Measurements from ENCODE around the gene CZIB.
"Not testable (repeated sequence)": the region's sequence is repeated elsewhere in the genome, so short reads cannot be mapped to it uniquely, and the experiment has no call there.

CZIB gene

DNA sequence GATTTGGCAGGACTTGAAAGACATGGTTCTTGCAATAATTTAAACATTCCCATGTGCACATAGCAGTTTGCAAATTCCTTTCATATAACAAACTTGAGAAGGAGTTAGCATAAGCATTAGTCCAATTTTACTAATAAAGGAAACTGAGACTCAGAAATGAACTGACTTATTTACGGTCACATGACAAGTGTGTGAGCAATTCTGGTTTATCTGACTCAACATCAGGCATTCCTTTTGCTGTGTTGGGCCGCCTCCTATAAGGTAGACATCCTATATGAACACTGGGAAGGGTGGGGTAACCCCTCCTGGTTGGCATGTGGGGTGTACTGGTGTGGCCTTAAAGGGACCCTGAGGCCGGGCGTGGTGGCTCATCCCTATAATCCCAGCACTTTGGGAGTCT lies 32.3 kb downstream of the CZIB start:
- DNase-seq: no peak

DNA sequence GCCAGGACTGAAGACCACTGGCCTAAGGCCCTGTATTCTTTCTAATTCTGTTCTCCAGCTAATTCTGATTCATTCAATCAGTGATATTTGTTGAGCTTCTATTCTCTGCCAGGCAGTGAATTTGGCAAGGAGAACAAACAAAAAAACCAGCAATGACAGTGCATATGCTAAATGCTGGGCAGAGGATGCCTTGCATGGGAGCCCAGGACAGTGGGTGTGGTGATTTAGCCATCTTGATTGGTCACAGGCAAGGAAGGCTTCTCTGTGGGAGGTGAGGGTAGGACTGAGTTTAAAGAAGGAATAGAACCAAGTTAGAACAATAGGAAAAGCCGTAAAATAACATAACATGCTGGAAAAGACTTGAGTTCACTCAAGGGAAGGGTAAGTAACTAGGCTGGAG lies 33.0 kb downstream of the CZIB start:
- no peak for DNase-seq

DNA sequence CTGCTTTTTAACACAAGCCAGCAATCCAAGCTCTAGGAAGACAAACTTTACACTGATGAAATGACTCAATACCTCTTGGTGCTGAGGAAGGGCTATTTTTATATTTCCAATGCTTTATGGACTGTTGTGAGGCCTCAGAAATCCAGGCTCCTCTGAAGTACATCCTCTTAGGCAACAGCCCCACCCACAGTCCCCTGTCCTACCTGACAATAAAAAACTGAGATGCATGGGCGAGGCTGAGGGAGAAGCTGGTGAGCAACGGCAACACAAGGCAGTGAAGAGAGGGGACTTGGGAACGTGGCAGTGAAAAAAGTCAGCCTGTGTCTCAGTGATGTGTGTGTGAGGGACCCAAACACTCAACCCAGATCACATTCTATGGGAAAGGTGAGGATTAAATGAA lies 33.9 kb downstream of the CZIB start:
- no peak for DNase-seq

DNA sequence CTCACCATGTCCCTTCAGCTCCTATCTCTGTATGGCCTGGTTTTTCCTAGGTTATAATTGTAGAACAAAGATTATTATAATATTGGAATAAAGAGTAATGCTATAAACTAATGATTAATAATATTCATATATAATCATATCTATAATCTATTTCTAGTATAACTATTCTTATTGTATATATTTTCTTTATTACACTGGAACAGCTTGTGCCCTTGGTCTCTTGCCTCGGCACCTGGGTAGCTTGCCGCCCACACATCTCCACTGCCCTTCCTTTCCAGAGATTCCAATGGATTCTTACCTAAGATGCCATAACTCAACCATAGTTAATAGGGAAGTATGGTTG lies 34.5 kb downstream of the CZIB start:
- not testable (repeated sequence) for DNase-seq

DNA sequence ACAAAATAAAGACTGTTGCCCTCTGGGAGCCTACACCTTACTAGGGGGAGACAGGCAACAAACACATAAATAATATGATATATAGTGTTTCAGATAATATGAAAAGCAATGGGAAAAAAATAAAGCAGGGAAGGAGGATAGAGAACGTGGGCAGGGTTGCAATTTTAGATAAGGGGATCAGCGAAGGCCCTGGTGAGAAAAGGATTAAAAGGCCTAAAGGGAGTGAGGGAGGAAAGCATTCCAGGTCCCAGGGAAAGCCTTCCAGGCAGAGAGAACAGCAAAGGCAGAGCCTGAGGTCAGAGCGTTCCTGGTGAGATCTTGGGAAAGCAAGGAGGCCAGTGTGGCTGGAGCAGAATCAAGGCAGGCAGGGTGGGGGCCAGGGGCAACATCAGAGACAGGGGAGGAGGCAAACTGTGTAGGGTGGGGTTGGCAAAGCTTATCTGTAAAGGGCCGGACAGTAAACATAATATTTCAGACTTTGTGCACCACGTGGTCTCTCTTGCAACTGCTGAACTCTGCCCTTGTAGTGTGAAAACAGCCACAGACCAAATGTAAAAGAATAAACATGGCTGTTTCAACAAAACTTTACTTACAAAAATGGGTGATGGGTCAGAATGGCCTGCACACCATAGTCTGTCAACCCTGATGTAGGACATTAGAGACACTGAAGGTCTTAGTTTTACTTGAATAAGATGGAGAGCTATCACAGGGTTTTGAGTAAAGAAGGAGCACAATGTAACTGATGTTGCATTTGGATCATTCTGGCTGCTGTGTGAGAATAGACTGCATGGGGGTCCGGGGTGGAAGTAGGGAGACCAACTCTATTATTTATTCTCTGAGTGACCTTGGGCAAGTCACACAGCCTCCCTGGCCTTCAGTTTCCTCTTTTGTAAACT lies 37.1 kb downstream of the CZIB start:
- no peak for DNase-seq

DNA sequence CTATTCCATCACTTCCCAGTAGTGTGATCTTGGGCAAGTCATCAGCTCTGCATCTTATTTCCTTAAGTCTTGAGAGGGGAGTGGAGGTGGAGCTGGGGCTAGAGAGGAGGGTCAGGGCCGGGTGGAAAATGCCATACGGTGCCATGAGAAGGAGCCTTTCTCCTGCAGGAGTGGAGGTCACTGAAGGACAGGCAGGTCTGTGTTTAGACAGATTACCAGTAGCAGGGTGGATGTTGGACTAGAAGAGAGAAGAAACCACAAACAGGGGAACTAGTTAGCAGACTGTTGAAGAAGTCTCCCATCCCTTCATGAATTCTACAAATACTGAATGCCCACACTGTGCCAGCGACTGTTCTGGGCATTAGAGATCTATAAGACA lies 37.7 kb downstream of the CZIB start:
- no peak for DNase-seq

DNA sequence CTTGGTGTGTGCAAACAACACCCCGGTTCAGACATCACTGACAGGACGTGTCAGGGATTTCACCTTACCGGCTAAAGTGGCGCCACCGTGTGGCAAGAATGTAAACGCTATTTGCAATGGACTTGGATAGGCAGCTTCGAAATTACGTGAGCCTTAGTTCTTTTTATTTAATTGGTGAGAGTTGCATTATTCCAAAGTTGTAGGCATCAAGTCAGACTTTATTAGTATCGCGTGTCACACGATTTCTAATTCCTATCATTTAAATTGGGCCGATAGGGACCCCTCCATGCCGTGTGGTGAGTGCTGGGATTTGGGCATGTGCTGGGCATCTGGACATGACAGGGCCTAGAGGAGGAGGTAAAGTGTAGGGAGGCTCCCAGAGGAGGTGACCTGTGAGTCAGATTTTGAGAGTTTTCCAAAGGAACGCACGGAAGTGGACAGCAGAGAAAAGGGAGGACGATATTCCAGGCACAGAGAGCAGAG lies 38.3 kb downstream of the CZIB start:
- peak; percentile 82 for DNase-seq

DNA sequence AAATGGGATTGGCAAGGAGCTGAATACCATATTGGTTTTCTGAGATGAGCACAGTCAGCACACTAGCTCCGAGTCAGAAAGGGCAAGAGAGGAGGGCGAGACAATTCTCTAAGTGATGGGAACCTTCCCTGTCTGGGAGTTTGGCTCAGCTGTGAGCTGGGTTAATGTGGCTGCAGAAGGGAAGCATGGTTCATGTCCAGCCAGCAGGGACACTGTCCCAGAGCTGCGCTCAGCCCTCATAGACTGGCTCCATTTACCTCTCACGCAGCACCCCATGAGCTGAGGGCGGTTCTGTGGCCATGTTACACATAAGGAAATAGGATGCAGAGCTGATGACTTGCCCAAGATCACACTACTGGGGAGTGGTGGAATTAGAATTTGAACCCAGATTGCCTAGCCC lies 39.5 kb downstream of the CZIB start:
- DNase-seq: no peak

DNA sequence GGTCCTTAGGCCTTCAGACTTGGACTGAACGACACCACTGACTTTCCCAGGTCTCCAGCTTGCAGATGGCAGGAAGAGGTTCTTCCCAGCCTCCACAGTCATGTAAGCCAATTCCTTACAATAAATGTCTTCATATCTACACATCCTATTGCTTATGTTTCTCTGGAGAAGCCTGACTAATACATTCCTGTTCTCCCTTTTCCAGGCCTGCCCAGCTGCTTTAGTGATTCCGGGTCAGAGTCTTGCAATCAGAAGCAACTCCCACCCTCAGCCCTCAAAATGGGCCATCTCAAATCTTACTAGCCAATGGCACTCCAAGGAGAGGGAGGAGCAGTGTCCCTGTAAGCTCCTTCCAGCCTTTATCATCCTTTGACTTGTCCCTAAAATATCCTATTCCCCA lies 40.2 kb downstream of the CZIB start:
- no peak for DNase-seq

DNA sequence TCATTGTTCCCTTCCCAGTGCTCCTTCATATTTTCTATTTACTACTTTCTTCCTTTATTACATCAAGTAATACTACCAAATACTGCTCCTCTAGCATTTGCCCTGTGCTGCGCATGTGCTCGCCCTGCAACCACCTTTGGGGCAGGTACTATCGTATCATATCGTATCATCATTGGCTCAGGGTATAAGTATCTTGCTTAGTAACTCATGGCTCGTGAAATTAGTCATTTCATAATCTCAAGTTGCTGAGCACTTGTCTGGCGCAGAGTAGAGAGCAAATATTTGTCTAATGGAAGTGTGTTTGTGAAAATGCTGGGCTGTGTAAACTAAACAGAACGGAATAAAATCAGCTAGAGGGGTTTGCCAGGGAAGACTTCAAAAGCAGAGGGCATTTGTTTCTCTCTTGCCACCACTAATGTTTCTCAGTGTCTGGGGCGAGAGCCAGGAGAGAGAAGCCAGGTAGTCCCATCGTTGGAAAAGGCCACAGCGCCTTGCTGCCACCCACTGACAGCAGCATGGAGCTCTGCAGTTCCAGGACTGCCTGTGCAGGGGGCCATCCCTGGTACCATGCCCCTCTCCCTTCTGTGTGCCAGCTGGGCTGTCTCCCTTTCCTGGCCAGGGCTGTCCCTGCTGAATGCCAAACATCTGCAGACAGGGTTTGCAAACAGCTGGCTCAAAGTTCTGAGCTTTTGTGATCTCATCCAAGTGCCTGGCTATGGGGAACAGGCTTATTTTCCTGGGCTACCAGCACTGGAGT lies 43.8 kb downstream of the CZIB start:
- DNase-seq: no peak

DNA sequence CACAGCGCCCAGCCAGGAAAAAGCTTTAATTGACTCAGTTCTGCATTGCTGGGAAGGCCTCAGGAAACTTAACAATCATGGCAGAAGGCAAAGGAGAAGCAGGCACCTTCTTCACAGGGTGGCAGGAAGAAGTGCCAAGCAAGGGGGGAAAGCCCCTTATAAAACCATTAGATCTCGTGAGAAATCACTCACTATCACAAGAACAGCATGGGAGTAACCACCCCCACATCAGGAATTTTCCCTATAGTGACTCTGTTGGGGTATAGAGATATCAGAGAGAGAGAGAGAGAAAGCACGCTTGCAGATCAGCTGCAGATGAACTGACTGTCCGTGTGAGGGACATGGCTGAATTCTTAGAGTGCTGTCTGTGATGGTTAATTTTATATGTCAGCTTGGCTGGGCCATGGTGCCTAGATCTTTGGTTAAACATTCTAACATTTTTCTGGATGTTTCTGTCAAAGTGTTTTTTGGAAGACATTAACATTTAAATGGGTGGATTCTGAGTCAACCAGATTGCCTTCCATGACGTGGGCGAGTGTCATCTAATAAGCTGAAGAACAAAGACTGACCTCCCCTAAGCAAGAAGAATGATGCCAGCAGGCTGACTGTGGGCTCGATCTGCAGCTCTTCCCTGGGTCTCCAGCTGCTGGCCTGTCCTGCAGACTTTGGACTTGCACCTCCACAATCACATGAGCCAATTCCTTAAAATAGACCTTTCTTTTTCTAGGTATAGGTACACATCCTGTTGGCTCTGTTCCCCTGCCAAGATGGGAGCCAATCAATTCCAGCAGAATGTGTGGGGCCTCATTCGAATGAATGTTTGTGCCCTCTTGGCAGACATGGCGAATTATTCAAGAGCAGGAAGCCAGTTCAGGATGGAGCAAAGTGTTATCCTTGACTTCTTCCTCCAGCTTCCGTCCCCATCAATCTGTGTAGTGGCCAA lies 45.2 kb downstream of the CZIB start:
- DNase-seq: no peak

DNA sequence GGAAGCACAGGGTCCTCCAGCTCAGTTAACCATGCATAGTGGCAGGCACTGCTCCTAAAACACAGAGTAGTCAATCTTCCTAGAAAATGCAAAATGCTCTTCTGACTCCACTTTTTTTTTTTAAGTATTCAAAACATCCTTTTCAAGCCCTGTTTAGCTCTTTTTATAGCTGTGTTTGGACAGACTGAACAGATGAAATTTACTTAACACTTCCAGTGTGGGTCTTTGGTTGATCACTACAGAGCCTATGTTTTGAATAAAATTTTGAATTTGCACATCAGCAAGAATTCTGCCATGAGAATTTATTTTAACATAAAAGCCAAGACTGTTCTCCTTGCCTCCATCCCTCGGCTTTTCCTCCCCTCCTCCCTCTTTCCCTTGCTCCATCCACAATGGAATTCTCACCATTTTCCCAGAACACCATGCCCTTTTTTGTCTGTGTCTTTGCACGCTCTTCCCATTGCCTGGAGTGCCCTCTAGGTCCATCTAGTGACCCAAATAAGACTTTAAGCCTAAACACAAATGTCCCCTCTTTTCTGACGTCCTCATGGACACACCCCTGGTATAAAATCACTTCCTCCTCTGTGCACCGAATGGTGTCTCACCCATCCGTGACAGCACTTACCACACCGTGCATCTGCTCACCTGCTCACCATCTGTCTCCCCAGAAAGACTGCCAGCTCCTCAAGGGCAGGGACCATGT lies 47.9 kb downstream of the CZIB start:
- DNase-seq: no peak

DNA sequence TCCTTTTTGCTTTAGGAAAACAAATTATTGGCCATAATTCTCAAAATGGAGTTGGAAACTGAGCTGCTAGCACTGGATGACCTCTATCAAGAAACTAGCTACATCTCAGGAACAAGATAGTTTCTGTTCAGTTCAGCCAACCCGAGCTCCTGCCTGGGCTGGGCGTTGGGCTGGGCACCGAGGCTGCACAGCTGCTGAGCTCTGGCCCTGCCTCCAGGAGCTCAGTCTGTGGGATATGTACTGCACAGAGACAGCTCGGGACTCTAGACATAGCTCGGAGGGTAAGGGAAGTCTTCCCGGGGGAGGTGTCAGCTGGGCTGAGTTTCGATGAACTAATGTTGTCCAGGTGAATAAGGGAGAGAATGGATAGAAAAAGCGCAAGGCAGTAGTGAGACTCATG lies 53.5 kb downstream of the CZIB start:
- DNase-seq: no peak

DNA sequence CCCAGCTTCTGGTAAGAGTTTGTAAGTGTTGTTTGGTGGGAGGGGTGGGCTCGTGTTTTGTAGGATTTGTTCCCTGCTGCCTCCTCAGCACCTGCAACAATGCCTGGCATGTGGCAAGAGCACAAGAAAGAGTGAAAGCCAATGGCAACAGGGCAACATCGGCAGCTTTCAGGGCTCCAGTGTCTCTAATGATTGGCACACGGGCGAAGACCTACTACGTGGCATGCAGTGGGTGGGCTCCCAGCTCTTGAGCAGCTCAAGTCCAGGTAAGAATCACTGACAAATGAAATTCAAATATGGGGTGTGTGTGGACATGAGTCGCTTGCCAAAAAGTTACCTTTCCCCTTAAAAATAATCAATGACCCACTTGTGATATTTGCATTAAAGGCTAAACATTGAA lies 54.1 kb downstream of the CZIB start:
- no peak for DNase-seq

DNA sequence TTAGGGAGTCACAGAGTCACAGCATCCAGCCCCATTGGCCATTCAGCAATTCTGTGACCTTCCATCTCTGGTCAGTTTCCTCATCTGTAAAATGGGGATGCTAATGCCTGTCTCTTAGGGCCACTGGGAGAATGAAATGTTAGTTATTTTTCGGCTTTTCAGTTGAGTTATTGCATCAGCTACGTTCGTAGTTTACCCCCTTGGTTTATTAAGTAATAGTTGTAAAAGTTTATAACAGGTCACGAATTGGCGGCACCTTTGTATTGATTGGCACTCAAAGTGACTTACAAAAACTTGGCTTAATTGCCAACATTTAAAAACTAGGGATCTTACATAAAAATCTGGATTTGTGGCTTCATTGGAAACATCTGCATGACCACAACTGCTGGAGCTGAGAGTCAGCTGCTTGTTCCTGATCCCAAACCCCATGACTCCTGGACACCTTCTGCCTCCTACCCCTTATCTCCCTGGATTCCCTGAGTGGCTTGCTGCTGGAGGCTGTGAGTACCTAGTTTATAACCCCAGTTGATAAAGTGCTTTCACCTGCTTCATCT lies 54.9 kb downstream of the CZIB start:
- DNase-seq: no peak

All from CD4-positive, alpha-beta T cell treated with Interleukin-6 for 4 hours (primary cell).